ENCODE measurements around the gene RGS18.
"Not testable (repeated sequence)": the region's sequence is repeated elsewhere in the genome, so short reads cannot be mapped to it uniquely, and the experiment has no call there.

RGS18 gene, protein sequence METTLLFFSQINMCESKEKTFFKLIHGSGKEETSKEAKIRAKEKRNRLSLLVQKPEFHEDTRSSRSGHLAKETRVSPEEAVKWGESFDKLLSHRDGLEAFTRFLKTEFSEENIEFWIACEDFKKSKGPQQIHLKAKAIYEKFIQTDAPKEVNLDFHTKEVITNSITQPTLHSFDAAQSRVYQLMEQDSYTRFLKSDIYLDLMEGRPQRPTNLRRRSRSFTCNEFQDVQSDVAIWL

DNA sequence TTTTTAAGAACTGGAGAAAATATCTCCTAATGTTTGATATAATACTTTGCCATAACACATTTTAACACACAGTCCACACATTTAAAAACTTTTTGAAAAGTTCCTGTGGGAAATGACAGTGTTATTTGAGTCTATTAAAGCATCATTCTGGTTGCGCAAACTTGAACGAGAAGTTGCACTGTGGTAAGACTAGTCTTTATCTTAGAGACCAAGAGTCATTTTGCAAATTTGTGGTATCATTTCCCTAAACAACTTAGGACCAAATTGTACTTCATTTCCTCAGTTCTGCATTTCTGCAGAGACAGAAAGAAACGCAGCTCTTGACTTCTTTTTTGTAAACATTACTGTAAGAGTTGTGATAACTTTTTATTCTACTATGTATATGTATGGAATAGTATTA, at the start of gene RGS18:
Gene RGS18, plus strand, starts transcription at position 282 of the 400 bp plus-strand sequence. CDS start 176 bp downstream, outside the sequence.
- no peak for DNase-seq

DNA sequence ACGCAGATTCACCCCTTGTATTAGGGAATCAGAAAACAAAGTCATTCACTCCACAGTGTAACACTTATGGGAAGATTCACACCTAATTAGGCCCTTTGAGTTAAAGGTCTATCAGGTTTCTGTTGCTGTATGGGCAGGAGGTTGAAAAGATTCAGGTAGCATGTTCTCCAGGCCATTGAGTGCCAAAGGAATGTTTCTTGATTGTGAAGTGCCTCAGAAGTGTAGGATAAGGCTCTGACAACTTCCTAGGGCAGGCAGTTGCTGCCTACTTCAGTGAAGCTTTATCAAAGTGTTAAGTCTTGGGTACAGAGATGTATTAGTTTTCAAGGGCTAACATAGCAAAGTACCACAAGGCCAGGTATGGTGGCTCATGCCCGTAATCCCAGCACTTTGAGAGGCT, 48.7 kb upstream of the RGS18 start:
- no peak for DNase-seq

DNA sequence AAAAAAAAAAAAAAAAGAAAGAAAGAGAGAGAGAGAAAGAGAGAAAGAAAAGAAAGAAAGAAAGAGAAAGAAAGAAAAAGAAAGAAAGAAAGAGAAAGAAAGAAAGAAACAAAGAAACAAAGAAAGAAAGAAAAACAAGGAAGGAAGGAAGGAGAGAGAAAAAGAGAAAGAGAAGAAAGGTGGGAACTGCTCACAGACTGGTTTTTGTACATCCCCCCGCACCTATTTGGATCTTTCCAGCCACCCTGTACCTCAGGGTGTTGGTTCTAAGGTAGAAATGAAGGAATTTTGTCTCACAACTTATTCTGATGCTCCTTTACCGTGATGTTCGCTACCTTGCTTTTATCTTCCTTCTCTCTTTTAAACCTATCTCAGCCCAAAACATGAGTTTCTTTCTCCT, 43.3 kb upstream of the RGS18 start:
- no peak for DNase-seq

DNA sequence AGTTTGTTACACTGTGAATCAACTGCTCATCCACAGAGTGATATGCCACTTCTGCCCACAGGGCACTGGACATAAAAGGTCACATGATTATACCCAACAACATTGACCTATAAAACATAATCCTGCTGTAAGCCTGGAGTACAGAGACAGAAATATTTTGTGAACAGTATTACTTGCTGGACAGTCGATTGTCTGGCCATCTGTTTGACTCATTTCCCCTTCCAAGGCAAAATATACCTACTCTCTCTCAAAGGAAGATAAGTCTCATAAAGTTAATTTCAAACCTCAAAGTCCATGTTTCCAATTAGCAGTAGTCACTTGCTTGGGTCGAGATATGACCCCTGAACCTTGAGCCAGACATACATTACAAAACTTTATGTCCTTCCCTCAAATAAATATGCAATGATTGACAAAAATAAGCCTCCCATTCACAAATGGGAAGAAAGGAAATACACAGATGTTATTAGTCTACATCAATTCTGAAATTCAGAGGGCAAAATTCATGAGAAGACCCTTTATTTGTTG, 39.3 kb upstream of the RGS18 start:
- DNase-seq, result no peak

DNA sequence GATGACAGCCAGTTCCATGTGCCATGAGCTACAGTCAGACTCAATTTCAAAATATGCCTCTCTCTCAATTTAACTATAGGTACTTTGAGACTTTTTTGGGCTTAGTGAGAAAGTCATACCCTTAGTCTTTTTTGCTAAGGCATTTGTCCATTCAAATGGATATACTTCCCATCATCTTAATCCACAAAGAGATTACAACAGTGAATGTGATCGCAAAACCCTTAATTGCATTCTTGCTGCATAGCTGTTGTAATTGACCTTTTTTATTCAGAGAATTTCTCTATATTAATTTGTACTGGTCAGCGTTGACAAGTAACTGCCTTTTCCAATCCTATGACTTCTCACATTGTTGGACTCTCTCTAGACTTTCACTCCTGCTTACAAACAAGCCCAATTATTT, 38.6 kb upstream of the RGS18 start:
- DNase-seq, result no peak

DNA sequence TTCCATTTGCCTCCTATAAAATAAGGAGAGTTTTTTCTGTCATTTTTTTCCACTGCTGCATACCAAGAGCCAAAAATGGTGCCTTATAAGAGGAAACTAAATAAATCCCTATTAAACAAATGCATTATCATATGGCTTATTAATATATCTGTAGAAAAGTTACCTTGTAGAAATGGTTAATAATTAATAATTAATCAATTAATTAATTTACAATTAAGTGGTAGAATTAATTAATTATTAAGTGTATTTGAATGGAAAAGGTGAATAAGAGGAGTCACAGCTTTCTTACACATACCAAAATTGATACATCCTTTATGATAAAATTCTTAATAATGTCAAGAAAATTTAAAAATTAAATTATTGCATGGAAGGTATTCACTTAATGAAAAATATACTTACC, 35.6 kb upstream of the RGS18 start:
- DNase-seq, result no peak

DNA sequence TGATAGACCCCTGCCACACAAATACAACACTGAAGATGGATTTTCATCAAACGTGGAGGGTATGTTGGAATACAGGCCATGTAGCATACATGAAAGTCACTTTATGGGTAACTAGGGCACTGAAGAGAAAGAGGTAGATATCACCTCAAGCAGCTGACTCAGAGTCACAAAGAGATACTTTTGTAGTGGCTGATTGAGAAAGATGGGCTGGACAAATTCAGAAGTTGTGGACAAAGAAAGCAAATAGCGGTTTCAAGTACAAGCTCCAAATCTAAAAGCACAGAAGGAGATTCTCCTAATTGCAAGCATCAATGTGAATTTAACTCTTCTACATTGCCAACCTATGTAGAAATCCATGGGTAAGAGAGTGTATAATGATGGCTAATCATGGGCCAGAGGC, 35.0 kb upstream of the RGS18 start:
- no peak for DNase-seq

DNA sequence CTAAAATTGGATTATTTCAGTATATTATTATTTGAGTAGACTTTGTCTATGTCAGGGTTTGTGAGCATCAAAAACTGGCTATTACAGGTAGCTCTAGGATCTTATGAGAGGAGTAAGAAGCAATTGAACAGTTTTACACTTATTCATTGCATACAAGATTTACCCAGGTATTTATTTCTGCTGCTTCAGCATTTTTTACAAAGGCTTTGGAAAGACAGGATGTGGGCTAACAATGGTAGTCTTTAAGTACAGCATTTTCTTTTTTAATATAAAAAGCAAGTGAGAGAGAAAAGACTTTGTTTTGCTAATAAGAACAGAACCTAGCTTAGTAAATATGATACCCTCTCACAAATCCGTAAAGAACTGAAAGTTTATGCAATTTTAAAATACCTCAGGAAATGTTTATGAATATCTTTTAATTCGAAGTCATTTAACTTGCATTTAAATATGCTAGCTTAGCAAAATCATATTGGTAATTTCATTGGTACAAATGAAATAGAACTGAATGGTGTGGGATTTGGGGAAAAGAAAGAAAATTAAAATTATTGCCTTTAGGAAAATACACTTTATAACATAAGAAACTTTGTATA, 32.1 kb upstream of the RGS18 start:
- no peak for DNase-seq

DNA sequence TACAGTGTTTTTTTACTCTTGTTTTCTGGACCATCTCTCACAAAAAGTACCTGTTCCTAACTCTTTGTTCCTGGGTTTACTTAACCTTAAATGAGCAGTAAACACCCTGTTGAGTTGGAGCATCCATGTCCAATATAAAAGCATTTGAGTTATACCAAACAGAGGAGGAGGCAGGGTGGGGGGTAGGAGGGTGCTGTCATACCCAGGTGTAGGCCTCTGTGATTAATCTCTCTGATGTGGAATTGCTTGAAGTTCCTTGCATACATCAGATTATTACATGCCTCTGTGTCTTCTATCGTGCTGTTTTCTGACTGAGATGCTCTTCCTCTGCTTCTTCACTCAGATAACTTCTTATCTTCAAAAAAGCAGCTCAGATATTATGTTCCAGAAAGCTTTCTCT, 28.1 kb upstream of the RGS18 start:
- DNase-seq, result no peak

DNA sequence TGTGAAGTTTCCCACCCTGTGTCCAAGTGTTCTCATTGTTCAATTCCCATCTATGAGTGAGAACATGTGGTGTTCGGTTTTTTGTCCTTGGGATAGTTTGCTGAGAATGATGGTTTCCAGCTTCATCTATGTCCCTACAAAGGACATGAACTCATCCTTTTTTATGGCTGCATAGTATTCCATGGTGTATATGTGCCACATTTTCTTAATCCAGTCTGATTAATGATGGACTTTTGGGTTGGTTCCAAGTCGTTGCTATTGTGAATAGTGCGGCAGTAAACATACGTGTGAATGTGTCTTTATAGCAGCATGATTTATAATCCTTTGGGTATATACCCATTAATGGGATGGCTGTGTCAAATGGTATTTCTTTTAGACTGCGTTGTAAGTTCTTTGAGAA, 27.4 kb upstream of the RGS18 start:
- not testable (repeated sequence) for DNase-seq

DNA sequence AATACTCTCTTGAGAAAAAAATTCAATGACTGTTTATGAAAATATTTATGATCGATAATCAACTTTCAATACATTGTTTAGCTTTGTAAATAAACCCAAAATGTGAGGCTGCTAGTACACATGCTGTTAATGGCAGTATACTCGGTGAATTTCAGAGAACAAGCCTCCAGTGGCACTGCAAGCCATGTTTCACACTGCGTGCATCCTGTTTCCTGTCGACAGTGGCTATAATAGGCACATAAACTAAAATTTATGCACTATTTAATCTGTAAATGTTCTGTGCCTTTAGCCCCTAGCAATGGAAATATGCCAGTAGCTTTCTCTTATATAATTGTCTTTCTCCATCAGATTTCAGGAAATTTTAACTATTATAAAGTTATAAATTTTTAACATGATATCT, 26.3 kb upstream of the RGS18 start:
- no peak for DNase-seq

DNA sequence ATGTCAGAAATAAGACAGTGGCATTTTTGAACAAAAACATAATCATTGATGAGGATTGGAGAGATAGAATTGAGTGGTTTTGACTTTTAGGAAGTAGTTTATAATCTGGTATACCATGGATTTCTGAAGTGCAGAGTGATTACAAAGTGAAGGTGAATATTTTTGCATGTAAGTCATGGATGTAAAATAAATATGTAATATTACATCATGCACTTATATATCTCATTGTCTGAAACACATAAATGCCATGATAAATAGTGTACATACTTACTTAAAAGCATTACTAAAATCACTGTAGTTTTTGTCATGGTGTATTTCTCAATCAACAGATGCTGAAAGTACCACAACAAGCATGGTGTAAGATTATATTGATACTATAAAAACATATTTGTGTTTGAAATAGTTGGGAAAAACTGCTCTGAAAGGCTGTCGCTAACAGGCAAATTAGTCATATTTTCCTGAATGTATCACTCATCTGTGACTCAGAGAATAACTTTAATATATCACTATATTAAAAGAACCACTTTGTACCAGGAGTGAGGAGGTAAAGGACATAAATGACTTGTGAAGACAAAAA, 24.8 kb upstream of the RGS18 start:
- DNase-seq, result peak; percentile 59

DNA sequence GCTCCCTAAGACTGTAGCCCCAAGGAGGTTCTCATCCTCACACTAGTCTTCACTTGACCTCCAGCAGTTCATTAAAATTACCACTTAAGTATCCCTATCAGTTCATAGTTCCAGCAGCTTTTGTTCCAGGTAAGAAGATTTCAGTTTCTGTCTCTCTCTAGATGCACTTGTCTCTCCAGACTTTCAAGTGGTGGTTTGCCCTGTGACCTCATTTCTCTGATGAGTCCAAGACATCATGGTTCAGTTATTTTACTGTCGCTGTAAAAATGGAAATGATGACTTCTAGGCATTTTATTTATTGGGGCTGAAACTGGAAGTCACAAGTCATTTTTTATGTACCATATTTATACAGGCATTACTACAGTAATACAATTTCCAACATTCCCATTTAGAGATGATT, 17.9 kb upstream of the RGS18 start:
- DNase-seq, result peak; percentile 58

DNA sequence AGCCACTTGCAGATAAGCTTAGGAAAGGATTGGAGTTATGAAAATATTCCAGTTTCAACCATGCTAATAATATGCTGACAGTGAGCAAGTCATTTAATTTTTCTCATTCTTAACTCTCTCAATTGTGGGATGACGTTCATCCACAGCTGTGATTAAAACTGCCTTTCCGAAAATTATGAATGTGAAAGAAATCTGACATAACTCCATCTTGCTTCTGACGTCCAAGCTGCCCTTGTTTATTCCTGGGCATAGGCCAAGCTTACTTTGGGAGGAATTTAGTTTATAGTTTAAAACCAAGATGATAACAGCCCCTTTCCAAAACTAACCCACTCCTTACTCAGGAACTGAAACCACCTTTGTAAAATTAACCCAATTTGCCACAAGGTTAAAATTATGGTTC, 11.0 kb upstream of the RGS18 start:
- no peak for DNase-seq

DNA sequence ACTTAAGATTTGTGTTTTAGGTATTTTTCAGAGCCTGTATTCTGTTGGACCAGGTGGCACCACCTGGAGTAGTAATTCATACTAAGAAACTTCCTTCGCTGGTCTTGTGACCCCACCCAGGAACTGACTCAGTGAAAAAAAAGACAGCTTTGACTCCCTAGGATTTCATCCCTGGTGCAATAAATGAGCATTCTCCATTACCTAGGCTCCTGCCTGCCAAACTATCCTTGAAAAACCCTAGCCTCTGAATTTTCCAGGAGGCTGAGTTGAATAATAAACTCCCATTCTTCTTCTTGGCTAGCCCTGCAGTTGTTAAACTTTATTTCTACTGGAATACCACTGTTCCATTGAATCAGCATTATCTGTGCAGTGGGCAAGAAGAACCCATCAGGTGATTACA, 10.6 kb upstream of the RGS18 start:
- DNase-seq, result no peak

DNA sequence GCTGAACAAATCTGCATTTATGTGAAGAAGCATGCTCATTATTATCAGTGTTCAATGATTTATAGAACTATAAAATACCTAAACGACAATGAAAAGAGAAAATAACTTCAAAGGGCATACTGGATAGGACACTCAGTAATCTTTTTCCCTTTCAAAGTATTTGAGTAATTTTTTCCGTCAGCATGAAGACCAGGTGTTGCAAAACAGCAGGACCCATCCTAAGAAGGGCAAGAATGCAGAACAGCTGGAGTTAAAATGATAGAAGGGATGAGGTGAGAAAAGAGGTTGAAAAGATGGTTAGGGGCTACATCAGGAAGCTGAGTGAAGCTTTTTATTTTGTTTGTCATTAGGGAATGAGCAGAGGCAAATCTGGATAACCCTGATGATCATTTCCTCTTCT, 7.1 kb upstream of the RGS18 start:
- no peak for DNase-seq

DNA sequence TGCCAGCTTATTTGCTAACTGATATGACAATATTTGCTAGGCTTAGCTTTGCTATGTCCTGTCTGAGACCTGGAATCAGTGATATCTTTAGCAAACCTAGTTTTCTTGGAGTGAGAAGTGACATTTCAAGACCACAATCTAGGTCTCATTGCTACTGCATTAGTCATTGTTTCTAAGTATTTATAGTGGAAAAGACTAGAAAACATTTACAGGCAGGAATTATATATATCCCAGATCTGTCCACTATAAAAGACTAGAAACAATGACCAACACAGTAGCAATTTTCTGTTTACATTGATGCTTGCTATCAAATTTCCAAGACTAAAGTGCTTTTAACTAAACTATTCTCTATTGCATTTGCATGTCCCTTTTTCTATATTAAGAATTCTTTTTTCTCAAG, 5.0 kb upstream of the RGS18 start:
- DNase-seq, result peak; percentile 56

DNA sequence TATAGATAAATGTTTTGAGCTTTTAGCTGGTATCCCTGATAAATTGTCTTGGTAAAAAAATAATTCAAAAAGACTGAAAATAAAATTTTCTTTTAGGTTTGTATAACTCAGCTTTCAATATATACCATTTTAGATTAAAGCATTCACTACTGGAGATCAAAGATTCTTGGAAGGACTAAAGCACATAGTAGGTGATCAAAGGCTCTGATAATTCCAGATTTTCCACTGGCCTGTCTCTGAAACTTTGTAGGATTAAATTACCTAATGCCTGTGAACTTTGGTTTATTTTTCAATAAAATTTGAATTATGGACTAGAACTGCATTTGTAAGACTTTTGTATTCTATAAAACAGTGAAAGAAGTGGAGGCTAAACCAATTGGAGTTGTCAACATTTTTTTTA, 1.2 kb upstream of the RGS18 start:
- no peak for DNase-seq

DNA sequence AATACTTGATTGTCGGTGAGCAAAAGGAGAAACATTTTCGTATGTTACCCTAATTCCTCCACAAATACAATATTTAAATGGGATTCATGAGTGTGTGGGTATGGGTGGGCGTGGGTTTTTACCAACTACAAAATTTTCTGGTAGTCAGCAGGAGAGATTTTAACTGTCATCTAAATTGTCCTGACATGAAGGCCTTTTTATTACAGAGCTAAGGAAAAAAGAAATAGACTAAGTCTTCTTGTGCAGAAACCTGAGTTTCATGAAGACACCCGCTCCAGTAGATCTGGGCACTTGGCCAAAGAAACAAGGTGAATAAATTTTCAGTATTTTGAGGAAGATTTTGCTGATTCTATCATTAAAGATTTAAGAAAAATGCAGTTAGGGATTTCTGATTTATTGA, 752 bp downstream of the RGS18 start:
- DNase-seq, result no peak

DNA sequence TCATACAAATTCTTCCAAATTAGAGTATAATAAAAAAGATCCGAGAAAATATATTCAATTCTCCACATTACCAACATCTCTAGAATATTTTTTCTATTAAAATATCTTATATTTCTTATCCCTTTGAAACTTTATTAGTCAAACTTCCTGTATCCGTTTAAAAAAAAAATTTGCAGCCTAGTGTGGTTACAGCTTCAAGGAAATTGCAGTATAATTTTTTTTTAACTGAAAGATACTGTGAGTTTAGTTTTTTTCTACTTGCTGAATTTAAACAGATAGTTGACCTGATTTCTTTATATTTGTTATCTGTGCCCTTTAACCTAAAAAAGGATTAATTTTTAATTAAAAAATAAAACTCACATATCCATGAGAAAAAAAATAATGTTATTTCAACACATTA, 1.5 kb downstream of the RGS18 start:
- no peak for DNase-seq

DNA sequence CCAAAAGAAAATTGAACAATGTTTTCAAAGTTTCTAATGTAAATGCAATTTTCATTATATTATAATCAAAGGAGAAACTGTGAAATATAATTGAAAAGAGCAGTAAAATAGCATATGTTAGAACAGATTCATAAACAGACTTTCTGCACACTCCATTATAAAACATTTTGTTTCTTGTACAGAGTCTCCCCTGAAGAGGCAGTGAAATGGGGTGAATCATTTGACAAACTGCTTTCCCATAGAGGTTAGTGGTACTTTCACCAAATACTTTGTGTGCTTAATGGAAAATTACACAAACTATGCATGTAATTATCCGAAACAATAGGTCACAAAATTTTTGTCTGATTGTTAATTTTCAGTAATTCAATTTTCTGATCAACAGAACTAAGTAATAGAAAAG, 1.9 kb downstream of the RGS18 start:
- DNase-seq, result no peak

DNA sequence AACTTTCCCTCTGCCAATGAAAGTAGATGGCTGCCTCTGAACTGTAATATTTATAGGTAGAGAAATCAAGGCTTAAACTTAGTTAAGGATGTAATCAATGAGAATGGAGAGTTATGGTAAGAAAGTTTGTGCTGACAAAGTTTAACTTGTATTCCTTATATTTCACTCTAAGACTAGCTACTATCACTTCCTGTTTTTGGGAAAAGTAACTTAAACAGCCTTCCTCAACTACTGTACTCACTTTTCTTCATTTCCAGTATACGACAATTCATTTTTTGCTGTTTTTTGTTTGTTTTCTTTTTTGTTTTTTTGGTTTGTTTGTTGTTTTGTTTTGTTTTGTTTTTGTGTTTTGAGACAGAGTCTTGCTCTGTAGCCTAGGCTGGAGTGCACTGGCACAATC, 3.7 kb downstream of the RGS18 start:
- DNase-seq, result no peak

DNA sequence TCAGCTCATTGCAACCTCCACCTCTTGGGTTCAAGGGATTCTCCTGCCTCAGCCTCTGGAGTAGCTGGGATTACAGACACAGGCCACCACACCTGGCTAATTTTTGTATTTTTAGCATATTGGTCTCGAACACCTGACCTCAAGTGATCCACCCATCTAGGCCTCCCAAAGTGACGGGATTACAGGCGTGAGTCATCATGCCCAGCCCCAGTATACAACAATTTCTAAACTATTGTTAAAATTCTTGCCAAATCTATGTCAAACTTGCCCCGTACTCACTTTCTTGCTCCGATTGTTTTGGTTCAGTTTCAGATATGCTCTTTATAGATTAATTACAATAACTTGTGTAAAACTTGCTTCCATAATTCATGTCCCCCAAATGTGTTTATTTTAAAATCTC, 4.1 kb downstream of the RGS18 start:
- no peak for DNase-seq

DNA sequence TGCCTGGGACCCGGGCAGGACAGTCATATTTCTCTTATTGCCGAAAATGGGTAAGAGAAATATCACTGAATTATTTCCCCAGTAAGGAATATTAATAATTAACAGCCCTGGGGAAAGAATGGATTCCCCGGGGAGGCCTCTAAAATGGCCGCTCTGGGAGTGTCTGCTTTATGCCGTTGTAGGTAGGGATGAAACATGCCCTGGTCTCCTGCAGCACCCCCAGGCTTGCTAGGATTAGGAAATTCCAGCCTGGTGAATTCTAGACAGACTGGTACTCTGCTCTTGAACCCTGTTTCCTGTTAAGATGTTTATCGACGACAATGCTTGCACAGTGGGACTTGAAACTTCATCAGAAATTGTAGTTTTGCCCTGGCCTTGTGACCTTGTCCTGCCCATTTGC, 6.7 kb downstream of the RGS18 start:
- not testable (repeated sequence) for DNase-seq

DNA sequence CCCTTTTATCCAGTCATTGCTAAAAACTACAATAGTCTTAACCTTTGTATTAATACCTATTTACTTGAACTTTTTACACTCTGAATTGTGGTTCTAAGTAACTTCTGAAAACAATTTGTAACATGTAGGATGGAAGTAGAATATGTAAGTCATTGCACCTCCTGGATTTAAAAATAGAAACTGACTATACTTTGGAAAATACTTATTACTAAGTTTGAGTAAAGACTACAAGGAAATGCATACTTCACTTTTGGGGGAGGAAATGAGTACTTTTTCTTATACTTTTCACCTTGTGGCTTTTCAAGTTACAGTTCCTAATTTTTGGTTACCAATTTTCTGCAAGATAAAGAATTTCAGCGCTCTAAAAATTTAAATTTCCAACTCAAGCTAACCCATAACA, 8.7 kb downstream of the RGS18 start:
- no peak for DNase-seq

Data from EL (cell line).